Measurements from ENCODE around the gene TENT5A.

TENT5A gene

DNA sequence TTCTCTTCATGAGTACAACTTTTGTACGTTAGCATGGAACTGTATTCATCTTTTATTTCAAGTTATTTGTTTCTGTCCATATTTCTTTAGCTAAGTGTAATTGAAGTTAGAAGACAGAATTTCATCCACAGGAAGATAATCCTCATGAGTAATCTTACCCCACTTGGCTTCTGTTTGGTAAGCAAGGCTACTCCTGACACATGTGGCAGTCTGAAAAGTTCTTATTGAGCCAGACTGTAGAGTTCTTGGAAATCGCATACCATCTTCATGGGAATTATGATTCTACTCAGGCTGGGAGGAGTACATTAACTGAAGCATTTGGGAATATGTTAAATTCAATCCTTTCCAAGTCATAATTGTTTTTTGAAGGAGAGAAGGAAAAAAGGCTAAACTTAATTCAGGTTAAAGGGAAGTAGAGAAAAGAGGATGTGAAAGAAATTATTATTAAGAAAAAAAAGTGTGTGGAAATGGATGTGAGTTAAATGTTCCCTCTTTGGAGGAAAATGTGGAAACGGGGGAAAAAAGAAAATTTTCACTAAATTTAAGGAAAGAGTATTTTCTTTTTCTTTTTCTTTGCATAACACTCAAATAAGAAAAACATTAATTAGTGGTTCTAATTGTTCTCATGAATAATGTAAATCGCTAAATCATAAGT, 41.5 kb upstream of the TENT5A start:
- TF ChIP-seq, protein P1, sequence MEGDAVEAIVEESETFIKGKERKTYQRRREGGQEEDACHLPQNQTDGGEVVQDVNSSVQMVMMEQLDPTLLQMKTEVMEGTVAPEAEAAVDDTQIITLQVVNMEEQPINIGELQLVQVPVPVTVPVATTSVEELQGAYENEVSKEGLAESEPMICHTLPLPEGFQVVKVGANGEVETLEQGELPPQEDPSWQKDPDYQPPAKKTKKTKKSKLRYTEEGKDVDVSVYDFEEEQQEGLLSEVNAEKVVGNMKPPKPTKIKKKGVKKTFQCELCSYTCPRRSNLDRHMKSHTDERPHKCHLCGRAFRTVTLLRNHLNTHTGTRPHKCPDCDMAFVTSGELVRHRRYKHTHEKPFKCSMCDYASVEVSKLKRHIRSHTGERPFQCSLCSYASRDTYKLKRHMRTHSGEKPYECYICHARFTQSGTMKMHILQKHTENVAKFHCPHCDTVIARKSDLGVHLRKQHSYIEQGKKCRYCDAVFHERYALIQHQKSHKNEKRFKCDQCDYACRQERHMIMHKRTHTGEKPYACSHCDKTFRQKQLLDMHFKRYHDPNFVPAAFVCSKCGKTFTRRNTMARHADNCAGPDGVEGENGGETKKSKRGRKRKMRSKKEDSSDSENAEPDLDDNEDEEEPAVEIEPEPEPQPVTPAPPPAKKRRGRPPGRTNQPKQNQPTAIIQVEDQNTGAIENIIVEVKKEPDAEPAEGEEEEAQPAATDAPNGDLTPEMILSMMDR (IDR thresholded peaks at IDR 0.05; ENCODE audit: borderline replicate concordance, insufficient read depth, low read depth, low read length): no peak
- no peak overlapping the region for H3K4me3 ChIP-seq (ENCODE audit: low read depth, low read length)

- H3K4me3 ChIP-seq (ENCODE audit: low read depth, low read length): no peak overlapping the region
- TF ChIP-seq, protein P1 (IDR thresholded peaks at IDR 0.05; ENCODE audit: borderline replicate concordance, insufficient read depth, low read depth, low read length): no peak
These were observed 40.3 kb upstream of the TENT5A start for GRCh38 chr6:81792826-81793225.

GRCh38 chr6:81791756-81792155, 39.3 kb upstream of the TENT5A start:
- TF ChIP-seq, protein P1 (IDR thresholded peaks at IDR 0.05; ENCODE audit: borderline replicate concordance, insufficient read depth, low read depth, low read length): no peak

DNA sequence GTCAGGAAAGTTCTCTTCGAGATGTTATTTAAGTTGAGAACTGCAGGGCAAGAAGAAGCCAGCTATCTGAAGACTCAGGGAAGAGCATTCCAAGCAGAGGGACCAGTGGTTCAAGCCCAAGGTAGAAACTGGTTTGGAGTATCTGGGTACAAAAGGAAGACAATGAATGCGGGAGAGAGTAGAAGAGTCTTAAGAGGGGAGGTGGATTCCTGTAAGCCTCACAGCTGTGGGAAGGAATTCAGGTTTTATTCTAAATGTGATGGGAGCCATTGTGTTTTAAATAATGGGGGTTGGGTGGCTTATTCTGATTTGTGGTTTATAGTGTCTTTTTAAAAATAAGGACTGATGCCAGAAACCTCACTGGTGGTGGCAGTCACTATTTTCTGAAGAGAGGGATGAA, 37.6 kb upstream of the TENT5A start:
- TF ChIP-seq, protein P1 (IDR thresholded peaks at IDR 0.05; ENCODE audit: borderline replicate concordance, insufficient read depth, low read depth, low read length): no peak
- H3K4me3 ChIP-seq (ENCODE audit: low read depth, low read length): no peak overlapping the region

More at GRCh38 chr6:81791756-81792155, 39.3 kb upstream of the TENT5A start:
- no peak overlapping the region for H3K4me3 ChIP-seq (ENCODE audit: low read depth, low read length)

DNA sequence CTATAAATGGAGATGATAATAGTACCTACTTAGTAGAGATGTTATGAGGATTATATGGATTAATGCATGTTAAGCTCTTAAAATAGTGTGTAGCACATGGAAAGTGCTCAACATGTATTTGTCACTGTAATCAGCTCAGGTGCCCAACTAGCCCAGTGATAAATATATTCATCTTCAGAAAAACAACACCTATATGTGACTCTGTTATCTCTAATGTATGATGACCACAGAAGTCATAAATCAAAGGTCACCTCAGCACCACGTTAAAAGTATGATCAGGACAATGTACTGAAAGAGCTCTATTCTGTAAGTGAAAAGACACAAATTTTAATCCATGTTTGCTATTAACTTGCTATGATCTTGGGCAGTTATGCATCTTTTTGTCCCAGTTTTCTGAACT, 36.8 kb upstream of the TENT5A start:
- TF ChIP-seq, protein P1 (IDR thresholded peaks at IDR 0.05; ENCODE audit: borderline replicate concordance, insufficient read depth, low read depth, low read length): no peak
- H3K4me3 ChIP-seq (ENCODE audit: low read depth, low read length): no peak overlapping the region

- TF ChIP-seq, protein P1 (IDR thresholded peaks at IDR 0.05; ENCODE audit: borderline replicate concordance, insufficient read depth, low read depth, low read length): no peak
- no peak overlapping the region for H3K4me3 ChIP-seq (ENCODE audit: low read depth, low read length)
These were observed 36.3 kb upstream of the TENT5A start for GRCh38 chr6:81788748-81789147.

DNA sequence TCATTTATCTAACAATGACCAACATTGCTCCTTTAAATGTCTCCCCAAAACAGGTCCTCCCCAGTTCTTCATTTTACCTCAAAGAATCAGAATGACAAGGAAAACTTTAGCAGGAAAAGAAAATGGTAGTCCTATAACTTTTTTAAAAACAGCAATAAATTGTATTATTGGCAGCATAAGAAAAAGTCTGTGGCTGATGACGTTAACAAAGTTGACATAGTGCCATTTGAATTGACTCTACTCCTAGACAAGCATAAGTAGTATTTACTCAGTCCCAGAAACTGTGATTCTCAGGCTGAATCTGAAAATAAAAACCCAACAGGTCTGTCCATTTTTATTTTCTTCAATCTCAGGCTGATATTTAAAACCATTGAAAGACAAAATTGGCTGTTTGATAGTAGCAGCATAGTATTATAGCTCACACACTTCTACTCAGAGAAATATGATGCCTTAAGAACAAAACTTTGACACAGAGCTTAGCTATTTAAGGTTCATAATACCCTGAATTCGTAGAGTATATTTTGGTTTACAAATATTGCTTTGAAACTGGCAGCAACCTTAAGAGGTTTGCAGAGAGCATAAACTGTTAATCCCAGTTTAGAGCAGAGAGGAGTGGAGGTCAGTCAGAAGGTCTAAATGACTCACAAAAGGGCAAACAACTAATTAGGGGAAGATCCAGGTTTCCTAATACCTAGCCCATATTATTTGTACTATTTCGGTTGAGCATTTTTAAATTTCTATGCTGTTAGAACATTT, 35.0 kb upstream of the TENT5A start:
- TF ChIP-seq, protein P1 (IDR thresholded peaks at IDR 0.05; ENCODE audit: borderline replicate concordance, insufficient read depth, low read depth, low read length): no peak
- H3K4me3 ChIP-seq (ENCODE audit: low read depth, low read length): no peak overlapping the region

Data from GM12875 (cell line).